TTC549 (cell line): ENCODE results near the gene FBXL17.

ENCODE experiments used
- FAIRE-seq: peaks from 2 replicates; lab custom pipeline; 2012; peaks lifted over from hg19 to GRCh38; lab: Jason Lieb, UNC

FBXL17 gene

DNA sequence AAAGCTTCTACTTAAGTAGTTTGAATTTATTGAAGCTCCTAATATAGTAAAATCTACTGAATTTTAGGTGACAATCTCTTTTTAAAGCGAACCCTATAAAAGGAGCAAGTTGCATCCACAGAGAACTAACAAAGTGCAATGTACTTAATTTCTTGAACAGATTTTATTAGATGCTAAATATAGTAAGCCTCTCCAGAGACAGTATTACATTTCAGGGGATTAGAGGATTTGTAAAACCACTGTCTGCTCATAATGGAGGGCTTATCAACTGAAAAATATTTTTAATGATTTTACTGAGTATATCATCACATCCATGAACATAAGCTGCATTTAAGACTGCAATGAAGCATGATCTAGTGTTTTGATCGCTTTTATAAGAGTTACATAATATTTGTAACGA is 481.2 kb downstream of the FBXL17 start:
- FAIRE-seq, result no peak

- no peak for FAIRE-seq
Measured at GRCh38 chr5:107894361-107894760, 487.5 kb downstream of the FBXL17 start.

DNA sequence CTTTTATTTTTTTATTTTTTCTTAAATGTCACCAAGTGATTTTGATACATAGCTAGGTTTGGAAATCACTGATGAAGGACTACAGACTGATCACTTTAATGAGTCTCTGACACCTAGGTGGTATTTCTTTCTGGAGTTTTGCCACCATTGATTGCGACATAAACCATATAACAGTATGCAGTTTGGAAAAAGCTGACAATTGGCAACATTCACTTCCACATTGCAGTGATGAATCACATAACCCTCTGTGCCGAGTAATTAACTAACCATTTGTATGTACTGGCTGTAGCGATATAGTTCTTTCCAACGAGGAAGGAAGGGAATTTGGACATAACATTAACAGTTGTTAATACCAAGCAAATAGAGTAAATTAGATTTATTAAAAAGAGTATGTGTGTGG is 488.3 kb downstream of the FBXL17 start:
- no peak for FAIRE-seq

DNA sequence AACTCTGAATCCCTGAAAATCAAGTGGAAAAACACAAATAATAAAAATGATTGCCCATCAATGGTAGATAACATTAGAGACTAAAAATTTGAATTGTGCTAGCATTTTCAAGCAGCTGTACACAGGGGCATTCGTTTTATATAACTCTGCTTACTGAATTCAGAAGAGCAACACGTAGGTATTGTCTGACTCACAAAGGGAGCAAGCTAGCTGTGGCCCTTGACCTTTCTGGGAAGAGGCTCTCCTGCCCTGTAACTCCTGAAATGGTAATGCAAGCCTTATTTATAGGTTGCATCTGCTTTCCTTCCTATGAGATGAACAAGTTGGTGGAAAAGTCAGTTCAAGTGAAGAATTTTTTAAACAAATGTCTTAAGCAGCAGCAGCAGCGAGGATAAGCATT is 492.5 kb downstream of the FBXL17 start:
- FAIRE-seq, result no peak

- no peak for FAIRE-seq
Measured at GRCh38 chr5:107888541-107888940, 493.4 kb downstream of the FBXL17 start.

- no peak for FAIRE-seq
Measured at GRCh38 chr5:107887166-107887943, 494.5 kb downstream of the FBXL17 start.

- no peak for FAIRE-seq
Measured at GRCh38 chr5:107885601-107886000, 496.3 kb downstream of the FBXL17 start.

GRCh38 chr5:107884871-107885270 is 497.0 kb downstream of the FBXL17 start:
- FAIRE-seq, result no peak

- no peak for FAIRE-seq
Measured at GRCh38 chr5:107878661-107879060, 503.2 kb downstream of the FBXL17 start.

GRCh38 chr5:107876906-107877305 is 505.0 kb downstream of the FBXL17 start:
- no peak for FAIRE-seq

GRCh38 chr5:107876261-107876660 is 505.6 kb downstream of the FBXL17 start:
- FAIRE-seq, result no peak

DNA sequence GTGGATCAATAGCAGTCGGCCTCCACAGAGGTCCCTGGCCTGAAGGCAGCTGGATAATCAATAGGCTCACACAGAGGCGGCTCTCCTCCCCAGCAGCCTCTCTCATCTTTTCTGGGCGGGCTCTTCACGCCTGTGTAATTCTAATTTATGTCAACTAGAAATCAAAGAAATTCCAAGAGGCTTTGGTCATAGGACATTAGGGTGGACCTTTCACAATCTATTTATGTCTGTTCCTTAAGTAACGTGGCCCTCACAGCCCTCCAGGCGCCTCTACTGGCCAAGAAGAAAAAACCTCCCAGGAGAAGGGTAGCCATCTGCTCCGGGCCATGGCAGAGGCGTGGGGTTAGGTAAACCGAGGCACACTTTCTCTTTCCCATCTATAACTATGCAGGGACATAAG is 506.1 kb downstream of the FBXL17 start:
- no peak for FAIRE-seq

DNA sequence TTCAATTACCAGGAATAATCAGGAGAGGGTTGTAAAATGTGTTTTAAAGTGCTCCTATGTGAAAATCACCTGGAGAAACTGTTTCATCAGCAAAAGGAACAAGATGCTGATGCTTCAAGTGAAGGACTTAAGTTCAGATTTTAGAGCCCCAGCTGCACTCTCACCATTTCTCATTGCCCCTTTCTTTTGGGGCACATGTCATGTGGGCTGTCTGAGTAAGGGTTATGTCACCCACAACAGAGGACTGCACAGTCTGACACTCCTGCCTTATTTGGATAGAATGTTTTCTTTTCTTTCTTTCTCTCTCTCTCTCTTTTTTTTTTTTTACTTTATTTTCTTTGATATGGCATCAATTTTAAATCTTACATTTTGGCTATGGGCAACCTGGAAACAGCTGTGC is 507.1 kb downstream of the FBXL17 start:
- no peak for FAIRE-seq

- no peak for FAIRE-seq
Measured at GRCh38 chr5:107873877-107874276, 508.0 kb downstream of the FBXL17 start.

DNA sequence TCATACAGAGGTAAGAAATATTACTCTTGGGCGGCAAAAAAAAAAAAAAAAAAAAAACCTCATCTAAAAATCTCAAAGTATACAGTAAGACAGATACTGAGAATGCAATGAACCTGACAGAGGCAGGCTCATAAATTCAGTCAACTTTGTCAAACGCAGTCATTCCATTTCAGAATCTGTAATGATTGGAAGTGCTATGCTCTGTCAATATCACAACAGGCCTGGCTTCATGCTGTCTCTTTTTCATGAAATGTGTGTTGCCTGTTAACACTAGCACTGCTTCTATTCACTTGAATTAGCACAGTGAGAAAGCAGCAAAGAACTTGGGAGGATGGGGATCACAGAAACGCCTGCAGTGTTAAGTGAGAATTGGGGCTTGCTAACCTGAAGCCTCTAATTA is 510.9 kb downstream of the FBXL17 start:
- no peak for FAIRE-seq

- FAIRE-seq, result no peak
Measured at GRCh38 chr5:107869438-107870115, 512.3 kb downstream of the FBXL17 start.

DNA sequence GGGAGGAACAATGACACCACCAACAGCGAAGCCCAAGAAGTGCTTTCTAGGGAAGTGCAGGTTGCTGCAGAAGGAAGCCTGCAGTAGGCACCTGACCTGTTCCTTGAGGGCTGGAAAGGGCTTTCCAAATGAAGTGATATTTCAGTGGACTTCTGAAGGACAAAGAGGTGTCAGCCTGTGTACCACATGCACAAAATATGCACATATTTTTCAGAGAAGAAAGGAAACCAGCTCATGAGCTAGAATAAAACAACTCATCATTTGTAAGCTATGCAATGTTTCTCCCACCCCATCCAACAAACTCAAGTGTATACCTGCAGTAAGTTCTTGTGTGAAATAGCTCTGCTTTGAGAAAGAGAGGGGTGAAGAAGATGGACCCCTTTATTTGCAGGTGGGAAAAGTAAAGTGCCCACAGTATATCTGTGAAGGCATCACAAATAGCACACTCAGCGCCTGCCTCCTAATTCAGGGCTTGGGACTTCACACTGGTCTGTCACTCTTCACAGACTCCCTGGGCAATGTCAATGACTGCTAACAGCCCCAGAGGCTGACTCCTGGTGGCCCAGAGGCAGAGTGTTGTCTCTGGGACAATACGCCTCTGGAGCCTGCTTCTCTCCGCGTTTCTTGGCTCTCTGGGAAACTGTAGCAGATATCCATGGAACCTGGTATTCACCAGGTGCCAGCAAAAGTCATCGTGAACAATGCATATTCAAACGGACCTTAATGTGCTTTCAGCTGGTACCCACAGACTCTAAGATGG is 513.1 kb downstream of the FBXL17 start:
- no peak for FAIRE-seq

- no peak for FAIRE-seq
Measured at GRCh38 chr5:107867266-107867665, 514.6 kb downstream of the FBXL17 start.

DNA sequence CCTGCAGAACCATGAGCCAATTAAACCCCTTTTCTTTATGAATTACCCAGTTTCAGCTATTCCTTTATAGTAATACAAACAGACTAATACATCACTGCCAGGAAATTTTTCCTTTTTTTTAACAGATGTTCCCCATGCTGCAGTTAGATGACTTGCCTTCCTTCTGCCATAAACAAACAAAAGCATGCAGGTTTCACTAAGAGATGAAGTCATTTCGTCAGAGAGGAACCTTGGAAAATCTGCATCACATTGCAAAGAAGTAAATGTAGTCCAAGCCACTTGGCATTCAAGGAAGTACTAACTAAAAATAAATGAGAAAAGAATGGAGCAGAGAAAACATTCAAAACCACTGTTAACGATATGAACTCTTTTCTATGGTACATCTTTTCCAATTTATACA is 517.1 kb downstream of the FBXL17 start:
- no peak for FAIRE-seq

DNA sequence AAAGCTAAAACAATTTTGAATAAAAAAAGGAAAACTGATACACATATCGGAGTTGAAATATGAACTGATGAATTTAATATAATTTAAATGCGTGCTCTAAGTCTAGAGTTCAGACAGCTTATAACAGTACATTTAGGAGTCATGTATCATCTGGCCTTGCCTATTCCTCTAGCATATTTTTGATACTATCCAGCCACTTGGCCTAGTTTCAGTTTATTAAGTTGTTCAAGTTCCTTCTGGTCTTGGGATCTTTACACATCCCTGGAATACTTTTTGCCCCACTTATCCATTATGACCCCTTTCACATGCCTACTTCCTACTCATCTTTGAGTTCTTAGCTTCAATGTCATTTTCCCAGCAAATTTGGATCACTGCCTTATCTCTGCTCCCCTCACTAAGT is 518.8 kb downstream of the FBXL17 start:
- no peak for FAIRE-seq

- FAIRE-seq, result no peak
Measured at GRCh38 chr5:107861565-107861964, 520.3 kb downstream of the FBXL17 start.

DNA sequence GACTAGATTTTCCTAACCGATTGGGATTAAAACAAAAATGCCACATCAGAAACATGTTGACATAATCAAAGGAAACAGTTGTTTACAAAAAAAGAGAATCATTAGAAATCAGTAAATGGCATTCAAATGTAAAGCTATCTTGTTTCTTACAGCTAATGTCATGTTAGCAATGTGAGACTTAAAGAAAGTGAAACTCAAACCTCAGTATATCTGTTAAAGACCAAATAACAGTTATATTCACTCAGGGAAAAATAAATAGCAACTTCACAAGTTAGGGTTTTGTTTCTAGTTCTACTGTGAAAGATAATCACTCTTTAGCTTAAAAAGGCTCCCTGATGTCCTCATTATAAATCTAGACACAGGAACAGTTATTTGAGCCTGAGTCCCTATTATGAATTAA is 521.9 kb downstream of the FBXL17 start:
- FAIRE-seq, result no peak

GRCh38 chr5:107858788-107859187 is 523.1 kb downstream of the FBXL17 start:
- FAIRE-seq, result no peak
